ENCODE data around the gene KRT12.

KRT12 gene

GRCh38 chr17:40866838-40867237 is at the start of gene KRT12:
TSS of gene KRT12 (minus strand) at chr17:40867223. CDS start at chr17:40867186, 37 bp downstream.
- H3K9me3 ChIP-seq (ENCODE audit: control insufficient read depth, insufficient read depth, low read length) = no peaks in the 10 kb centered on the region
- peaks cover 3% of the 10 kb centered on the region for H3K4me1 ChIP-seq (ENCODE audit: control insufficient read depth, insufficient read depth, low read length)
- H3K9ac ChIP-seq (ENCODE audit: low read depth, low read length) = no peak within 1 kb of the TSS
- H3K4me3 ChIP-seq (ENCODE audit: low read depth, low read length) = no peak within 1 kb of the TSS
- H3K36me3 ChIP-seq (ENCODE audit: control insufficient read depth, insufficient read depth, low read length) = no peaks in the 10 kb centered on the region
- H3K27me3 ChIP-seq (ENCODE audit: control insufficient read depth, insufficient read depth, low read length) = peaks cover 4% of the 10 kb centered on the region

DNA sequence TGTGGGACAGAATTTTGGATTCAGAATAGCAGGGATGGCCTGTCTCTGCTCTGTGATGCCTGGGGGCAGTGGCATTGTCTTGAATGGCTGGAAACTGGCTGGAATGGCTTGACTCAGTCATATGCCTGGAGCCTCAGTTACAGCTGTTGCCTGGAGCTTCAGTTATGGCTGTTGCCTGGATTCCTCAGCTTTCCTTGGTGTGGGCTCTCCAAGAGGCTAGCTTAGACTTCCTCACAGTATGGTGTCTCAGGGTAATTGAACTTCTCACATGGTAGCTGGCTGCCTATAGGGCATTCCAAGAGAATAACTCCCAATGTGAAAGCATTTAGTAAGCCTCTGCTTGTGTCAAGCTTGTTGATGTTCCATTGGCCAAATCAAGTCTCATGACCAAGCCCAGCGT is 49.3 kb upstream of the KRT12 start:
- H3K9me3 ChIP-seq (ENCODE audit: control insufficient read depth, insufficient read depth, low read length) = no peaks in the 10 kb centered on the region
- H3K4me1 ChIP-seq (ENCODE audit: control insufficient read depth, insufficient read depth, low read length) = no peaks in the 10 kb centered on the region
- H3K27me3 ChIP-seq (ENCODE audit: control insufficient read depth, insufficient read depth, low read length) = no peaks in the 10 kb centered on the region
- no peaks in the 10 kb centered on the region for H3K36me3 ChIP-seq (ENCODE audit: control insufficient read depth, insufficient read depth, low read length)
- H3K9ac ChIP-seq (ENCODE audit: low read depth, low read length) = no peak overlapping the region
- no peak overlapping the region for H3K4me3 ChIP-seq (ENCODE audit: low read depth, low read length)

DNA sequence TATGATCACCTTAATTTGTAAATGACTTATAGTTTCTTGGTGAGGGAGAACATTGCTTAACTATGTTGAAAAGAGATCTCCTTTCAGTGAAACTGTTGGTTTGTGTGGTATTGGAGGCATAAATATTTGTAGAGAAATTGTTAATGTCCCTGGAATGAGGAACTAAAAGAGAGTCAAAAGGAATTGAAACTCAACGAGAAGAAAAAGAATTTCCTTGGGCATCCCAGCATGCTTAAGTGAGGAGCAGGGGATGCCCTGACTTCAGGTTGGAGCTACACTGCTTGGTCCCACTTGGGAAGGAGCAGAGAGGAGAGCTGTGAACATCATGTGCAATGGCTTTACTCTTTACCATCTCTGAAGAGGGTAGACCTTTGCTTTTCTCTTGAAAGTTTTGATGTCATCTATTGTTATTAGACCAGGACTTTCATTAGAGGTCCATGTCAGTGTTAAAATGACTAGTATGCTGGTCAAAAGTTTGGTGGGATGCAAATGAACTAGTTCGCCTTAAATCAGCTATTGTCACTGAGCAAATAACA is 48.8 kb upstream of the KRT12 start:
- Histone ChIP-seq H3K4me3 (ENCODE audit: low read depth, low read length) (no peak overlapping the region), H3K9me3 (ENCODE audit: control insufficient read depth, insufficient read depth, low read length) (no peaks in the 10 kb centered on the region), H3K4me1 (ENCODE audit: control insufficient read depth, insufficient read depth, low read length) (no peaks in the 10 kb centered on the region), H3K36me3 (ENCODE audit: control insufficient read depth, insufficient read depth, low read length) (no peaks in the 10 kb centered on the region), H3K9ac (ENCODE audit: low read depth, low read length) (no peak overlapping the region), H3K27me3 (ENCODE audit: control insufficient read depth, insufficient read depth, low read length) (no peaks in the 10 kb centered on the region)

DNA sequence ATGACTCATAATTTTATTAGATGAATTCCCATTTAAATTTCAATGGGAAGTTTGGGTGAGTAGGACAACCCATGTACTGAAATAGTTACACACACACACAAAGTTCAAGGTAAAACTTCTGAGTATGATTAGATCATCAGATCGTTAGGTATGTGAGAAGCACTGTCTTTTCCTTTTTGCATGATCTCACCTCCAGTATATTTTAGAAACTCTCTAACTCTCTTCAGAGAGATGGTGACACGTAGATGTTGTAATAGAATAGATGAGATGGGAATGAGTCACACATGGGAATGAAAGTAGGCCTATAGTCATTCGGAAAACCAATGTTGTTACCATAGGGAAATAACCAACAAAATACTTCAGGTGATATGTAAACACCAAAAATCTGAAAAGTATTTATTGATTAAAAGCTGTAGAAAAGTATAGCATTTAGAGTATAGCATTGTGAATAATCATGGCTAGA is 48.2 kb upstream of the KRT12 start:
- H3K4me1 ChIP-seq (ENCODE audit: control insufficient read depth, insufficient read depth, low read length) = no peaks in the 10 kb centered on the region
- H3K27me3 ChIP-seq (ENCODE audit: control insufficient read depth, insufficient read depth, low read length) = no peaks in the 10 kb centered on the region
- no peaks in the 10 kb centered on the region for H3K9me3 ChIP-seq (ENCODE audit: control insufficient read depth, insufficient read depth, low read length)
- no peaks in the 10 kb centered on the region for H3K36me3 ChIP-seq (ENCODE audit: control insufficient read depth, insufficient read depth, low read length)
- H3K9ac ChIP-seq (ENCODE audit: low read depth, low read length) = no peak overlapping the region
- H3K4me3 ChIP-seq (ENCODE audit: low read depth, low read length) = no peak overlapping the region

DNA sequence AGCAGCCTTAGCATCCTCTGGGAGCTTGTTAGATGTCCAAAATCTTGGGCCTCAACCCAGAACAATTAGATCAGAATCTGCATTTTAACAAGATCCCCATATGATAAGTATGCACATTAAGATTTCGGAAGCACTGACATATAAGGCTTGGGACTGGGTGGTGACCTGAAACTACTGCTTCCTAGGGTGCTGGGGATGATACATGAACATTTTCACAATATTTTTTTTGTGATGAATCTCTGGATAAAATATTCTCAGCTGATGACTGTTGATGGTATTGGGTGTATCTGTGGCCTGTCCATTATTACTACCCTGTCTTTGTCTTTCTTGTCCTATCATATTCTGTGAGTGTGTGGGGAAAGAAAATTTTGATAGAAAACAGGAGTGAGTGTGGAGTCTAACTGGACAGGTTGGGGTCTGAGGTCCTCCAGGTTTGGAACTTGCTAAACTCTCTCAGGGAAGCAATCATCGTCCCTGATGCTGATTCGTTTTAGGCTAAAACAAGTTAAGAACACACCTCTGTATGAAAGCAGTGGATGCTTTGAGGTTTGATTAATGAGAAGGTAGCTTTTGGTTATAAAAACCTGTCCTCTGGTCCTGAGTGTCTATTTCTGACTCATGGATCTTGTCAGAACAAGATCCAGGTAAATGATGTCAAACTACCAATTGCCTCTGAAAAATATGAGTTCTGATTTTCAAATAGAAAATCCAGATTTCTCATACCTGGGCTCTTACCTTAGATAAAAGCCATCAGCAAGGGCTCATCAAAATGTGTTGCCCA is 47.2 kb upstream of the KRT12 start:
- Histone ChIP-seq H3K27me3 (ENCODE audit: control insufficient read depth, insufficient read depth, low read length) (no peaks in the 10 kb centered on the region), H3K4me1 (ENCODE audit: control insufficient read depth, insufficient read depth, low read length) (no peaks in the 10 kb centered on the region), H3K4me3 (ENCODE audit: low read depth, low read length) (no peak overlapping the region), H3K9ac (ENCODE audit: low read depth, low read length) (no peak overlapping the region), H3K36me3 (ENCODE audit: control insufficient read depth, insufficient read depth, low read length) (no peaks in the 10 kb centered on the region), H3K9me3 (ENCODE audit: control insufficient read depth, insufficient read depth, low read length) (no peaks in the 10 kb centered on the region)

GRCh38 chr17:40912486-40913210 is 45.6 kb upstream of the KRT12 start:
- Histone ChIP-seq H3K9me3 (ENCODE audit: control insufficient read depth, insufficient read depth, low read length) (no peaks in the 10 kb centered on the region), H3K9ac (ENCODE audit: low read depth, low read length) (no peak overlapping the region), H3K4me1 (ENCODE audit: control insufficient read depth, insufficient read depth, low read length) (no peaks in the 10 kb centered on the region), H3K27me3 (ENCODE audit: control insufficient read depth, insufficient read depth, low read length) (no peaks in the 10 kb centered on the region), H3K36me3 (ENCODE audit: control insufficient read depth, insufficient read depth, low read length) (no peaks in the 10 kb centered on the region), H3K4me3 (ENCODE audit: low read depth, low read length) (no peak overlapping the region)

GRCh38 chr17:40910441-40910841 is 43.4 kb upstream of the KRT12 start:
- Histone ChIP-seq H3K27me3 (ENCODE audit: control insufficient read depth, insufficient read depth, low read length) (no peaks in the 10 kb centered on the region), H3K4me3 (ENCODE audit: low read depth, low read length) (no peak overlapping the region), H3K9me3 (ENCODE audit: control insufficient read depth, insufficient read depth, low read length) (no peaks in the 10 kb centered on the region), H3K36me3 (ENCODE audit: control insufficient read depth, insufficient read depth, low read length) (no peaks in the 10 kb centered on the region), H3K9ac (ENCODE audit: low read depth, low read length) (no peak overlapping the region), H3K4me1 (ENCODE audit: control insufficient read depth, insufficient read depth, low read length) (no peaks in the 10 kb centered on the region)

DNA sequence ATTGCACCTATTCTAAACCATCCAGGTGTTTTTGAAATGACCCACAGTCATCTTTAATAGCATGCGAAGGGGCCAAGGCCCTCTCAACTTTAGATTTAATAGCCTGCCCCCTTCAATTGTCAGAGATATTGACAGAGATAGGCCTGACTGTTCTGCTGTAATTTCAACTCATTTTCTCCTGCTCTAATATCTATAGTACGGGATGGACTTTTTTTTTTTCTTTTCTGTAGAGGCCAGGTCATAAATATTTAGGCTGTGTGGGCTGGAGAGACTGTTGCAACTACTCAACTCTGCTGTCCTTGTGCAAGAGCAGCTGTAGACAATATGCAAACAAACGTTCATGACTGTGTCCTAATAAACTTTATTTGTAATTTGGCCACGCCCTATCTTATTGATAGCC is 42.7 kb upstream of the KRT12 start:
- Histone ChIP-seq H3K36me3 (ENCODE audit: control insufficient read depth, insufficient read depth, low read length) (no peaks in the 10 kb centered on the region), H3K4me3 (ENCODE audit: low read depth, low read length) (no peak overlapping the region), H3K27me3 (ENCODE audit: control insufficient read depth, insufficient read depth, low read length) (no peaks in the 10 kb centered on the region), H3K9me3 (ENCODE audit: control insufficient read depth, insufficient read depth, low read length) (no peaks in the 10 kb centered on the region), H3K4me1 (ENCODE audit: control insufficient read depth, insufficient read depth, low read length) (peaks cover under 1% of the 10 kb centered on the region), H3K9ac (ENCODE audit: low read depth, low read length) (no peak overlapping the region)

GRCh38 chr17:40909351-40909750 is 42.3 kb upstream of the KRT12 start:
- no peak overlapping the region for H3K4me3 ChIP-seq (ENCODE audit: low read depth, low read length)
- H3K9me3 ChIP-seq (ENCODE audit: control insufficient read depth, insufficient read depth, low read length) = no peaks in the 10 kb centered on the region
- no peaks in the 10 kb centered on the region for H3K27me3 ChIP-seq (ENCODE audit: control insufficient read depth, insufficient read depth, low read length)
- H3K9ac ChIP-seq (ENCODE audit: low read depth, low read length) = no peak overlapping the region
- H3K4me1 ChIP-seq (ENCODE audit: control insufficient read depth, insufficient read depth, low read length) = peaks cover 2% of the 10 kb centered on the region
- H3K36me3 ChIP-seq (ENCODE audit: control insufficient read depth, insufficient read depth, low read length) = no peaks in the 10 kb centered on the region

GRCh38 chr17:40906613-40907012 is 39.6 kb upstream of the KRT12 start:
- no peak overlapping the region for H3K9ac ChIP-seq (ENCODE audit: low read depth, low read length)
- H3K27me3 ChIP-seq (ENCODE audit: control insufficient read depth, insufficient read depth, low read length) = no peaks in the 10 kb centered on the region
- H3K4me1 ChIP-seq (ENCODE audit: control insufficient read depth, insufficient read depth, low read length) = peaks cover 2% of the 10 kb centered on the region
- no peaks in the 10 kb centered on the region for H3K9me3 ChIP-seq (ENCODE audit: control insufficient read depth, insufficient read depth, low read length)
- no peaks in the 10 kb centered on the region for H3K36me3 ChIP-seq (ENCODE audit: control insufficient read depth, insufficient read depth, low read length)
- H3K4me3 ChIP-seq (ENCODE audit: low read depth, low read length) = no peak overlapping the region

GRCh38 chr17:40905370-40905769 is 38.3 kb upstream of the KRT12 start:
- H3K4me1 ChIP-seq (ENCODE audit: control insufficient read depth, insufficient read depth, low read length) = peaks cover 2% of the 10 kb centered on the region
- H3K9me3 ChIP-seq (ENCODE audit: control insufficient read depth, insufficient read depth, low read length) = no peaks in the 10 kb centered on the region
- no peak overlapping the region for H3K4me3 ChIP-seq (ENCODE audit: low read depth, low read length)
- H3K9ac ChIP-seq (ENCODE audit: low read depth, low read length) = no peak overlapping the region
- no peaks in the 10 kb centered on the region for H3K27me3 ChIP-seq (ENCODE audit: control insufficient read depth, insufficient read depth, low read length)
- H3K36me3 ChIP-seq (ENCODE audit: control insufficient read depth, insufficient read depth, low read length) = no peaks in the 10 kb centered on the region

Measured in iPS-15b (cell line).